ES-I3 (cell line): ENCODE data around the gene CA4.
A peak's percentile ranks its signal among the peaks of the same experiment; 100 is the strongest.

Source experiments
- H3K36me3 ChIP-seq: 2 replicates; pipeline ENCODE4 v1.6.1; 2013; ENCODE audit warnings: mild to moderate bottlenecking, low read length, control low read depth, moderate library complexity; ENCODE audit not compliant: insufficient read depth
- H3K4me1 ChIP-seq: 2 replicates; pipeline ENCODE4 v1.6.1; 2013; ENCODE audit warnings: mild to moderate bottlenecking, control low read depth, low read length; ENCODE audit not compliant: insufficient read depth
- H3K9ac ChIP-seq: 2 replicates; pipeline ENCODE4 v1.6.1; 2013; ENCODE audit warnings: low read depth, mild to moderate bottlenecking, low read length, moderate library complexity
- H3K9me3 ChIP-seq: 2 replicates; pipeline ENCODE4 v1.6.1; 2013; ENCODE audit warnings: mild to moderate bottlenecking, low read length, moderate library complexity; ENCODE audit not compliant: control insufficient read depth, insufficient read depth

Gene CA4

DNA sequence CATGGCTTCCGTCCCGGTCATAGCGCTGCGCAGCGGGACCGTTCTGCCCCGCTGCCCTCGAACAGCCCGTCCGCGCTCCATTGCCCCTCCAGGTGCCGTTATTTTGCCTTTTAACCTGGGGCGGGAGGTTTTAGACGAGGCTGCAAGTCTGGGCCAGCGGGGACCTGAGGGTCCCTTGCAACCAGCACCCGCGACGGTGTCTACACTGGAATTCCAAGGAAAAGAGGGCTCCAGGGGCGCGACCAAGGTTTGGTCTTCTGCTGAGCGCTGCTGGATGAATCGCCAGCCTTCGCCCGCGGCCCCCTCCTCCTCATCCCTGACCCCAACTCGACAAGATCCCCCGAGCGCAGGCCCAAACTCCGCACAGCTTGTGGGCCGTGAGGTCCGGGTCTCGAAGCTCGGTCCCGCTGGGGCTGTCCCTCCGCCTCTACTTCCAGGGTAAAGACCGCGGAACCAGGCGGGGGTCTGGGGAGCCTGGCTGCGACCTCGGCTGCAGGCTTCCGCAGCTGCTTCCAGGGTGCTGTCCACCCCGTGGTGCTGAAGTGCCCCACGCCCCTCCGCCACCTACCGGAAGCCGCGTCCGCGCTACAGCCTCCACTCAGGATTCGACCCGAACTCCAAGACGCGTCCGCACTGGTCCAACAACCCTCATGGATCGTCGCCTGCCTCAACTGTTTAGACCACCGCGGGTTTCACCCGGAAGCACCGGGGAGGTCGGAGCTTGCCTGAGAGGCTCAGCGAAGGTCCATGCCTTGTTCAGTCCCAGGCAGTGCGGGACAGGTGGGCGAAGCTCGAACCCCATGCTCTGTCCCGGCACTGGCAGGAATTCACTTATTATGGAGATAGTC is 10.1 kb upstream of the CA4 start:
- Histone ChIP-seq H3K9ac (peak overlapping the region; percentile 27; the same call in 1 of the 2 replicates), H3K4me1 (peaks cover 10% of the 10 kb centered on the region), H3K36me3 (no peaks in the 10 kb centered on the region), H3K9me3 (no peaks in the 10 kb centered on the region)

DNA sequence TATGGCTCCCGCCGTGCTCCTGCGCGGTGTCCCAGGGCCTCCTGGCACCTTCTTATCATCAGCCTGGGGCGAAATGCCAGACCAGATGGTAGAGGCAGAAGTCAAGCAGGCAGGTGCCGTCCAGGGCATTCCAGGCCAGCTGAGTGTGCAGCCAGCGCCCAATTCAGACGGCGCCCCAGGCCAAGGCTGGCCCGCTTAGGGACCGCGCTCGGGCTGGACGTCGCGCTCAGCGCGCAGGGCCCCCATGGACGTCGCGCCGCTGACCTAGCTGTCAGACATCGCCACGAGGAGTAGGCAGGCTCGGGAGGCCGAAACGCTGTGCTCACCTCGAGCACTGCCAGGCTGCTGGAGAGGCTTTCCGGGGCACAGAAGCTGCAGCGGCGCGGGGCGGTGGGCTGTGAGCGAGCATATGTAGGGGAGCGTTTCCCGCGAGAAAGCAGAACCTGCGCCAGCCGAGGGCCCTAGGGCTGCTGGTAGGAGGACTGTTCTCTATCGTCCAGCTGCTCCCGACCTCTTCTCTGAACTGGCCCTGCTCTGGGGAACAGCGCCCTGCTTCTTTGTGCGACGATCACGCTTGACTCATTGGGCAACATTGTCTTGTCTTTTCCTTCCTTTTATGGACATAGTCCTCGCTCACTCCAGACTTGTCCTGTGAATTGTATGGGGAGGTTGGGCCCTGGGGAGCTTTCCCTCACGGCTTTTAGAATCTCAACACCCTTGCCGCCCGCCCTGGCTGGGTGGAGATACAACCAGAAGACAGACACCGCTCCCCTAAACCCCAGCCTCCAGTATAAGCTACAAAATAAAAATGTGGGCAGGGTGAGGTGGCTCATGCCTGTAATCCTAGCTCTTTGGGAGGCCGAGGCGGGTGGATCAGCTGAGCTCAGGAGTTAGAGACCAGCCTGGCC is 8.4 kb upstream of the CA4 start:
- H3K4me1 ChIP-seq: peaks cover 23% of the 10 kb centered on the region
- peak overlapping the region; percentile 61; the same call in 1 of the 2 replicates for H3K9ac ChIP-seq
- H3K36me3 ChIP-seq: no peaks in the 10 kb centered on the region

DNA sequence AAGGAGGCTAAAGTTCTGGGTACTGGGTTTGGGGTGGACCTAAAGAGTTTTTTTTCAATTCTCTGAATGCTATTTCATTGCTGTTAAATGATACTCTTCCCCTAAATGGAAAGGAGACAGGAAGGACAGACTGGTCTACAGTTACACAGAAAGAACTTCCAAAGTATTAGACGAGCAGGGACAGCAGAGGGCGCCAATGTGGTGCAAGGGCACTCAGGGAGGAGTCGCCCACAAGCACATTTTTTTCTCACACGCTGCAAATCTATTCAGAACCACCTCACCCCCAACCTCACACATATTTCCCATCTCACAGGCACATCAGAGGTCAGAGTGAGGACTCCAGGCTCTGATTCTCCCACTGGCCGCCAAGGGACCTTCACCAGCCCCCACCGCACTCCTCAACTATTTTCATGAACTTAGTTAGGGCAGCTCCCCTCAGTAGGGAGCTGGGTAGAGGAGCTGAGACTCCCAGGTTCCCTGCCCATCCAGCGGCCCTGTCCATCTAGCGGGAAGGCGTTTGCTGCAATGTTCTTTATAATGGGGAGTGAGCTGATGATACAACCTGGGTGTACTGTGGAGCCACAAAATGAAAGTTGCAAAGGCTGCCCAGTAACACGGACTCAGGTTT is 6.8 kb upstream of the CA4 start:
- Histone ChIP-seq H3K36me3 (no peaks in the 10 kb centered on the region), H3K9ac (peak overlapping the region; percentile 61; the same call in 1 of the 2 replicates), H3K4me1 (peaks cover 23% of the 10 kb centered on the region), H3K9me3 (no peaks in the 10 kb centered on the region)

More for the DNA sequence above, 8.4 kb upstream of the CA4 start:
- no peaks in the 10 kb centered on the region for H3K9me3 ChIP-seq

DNA sequence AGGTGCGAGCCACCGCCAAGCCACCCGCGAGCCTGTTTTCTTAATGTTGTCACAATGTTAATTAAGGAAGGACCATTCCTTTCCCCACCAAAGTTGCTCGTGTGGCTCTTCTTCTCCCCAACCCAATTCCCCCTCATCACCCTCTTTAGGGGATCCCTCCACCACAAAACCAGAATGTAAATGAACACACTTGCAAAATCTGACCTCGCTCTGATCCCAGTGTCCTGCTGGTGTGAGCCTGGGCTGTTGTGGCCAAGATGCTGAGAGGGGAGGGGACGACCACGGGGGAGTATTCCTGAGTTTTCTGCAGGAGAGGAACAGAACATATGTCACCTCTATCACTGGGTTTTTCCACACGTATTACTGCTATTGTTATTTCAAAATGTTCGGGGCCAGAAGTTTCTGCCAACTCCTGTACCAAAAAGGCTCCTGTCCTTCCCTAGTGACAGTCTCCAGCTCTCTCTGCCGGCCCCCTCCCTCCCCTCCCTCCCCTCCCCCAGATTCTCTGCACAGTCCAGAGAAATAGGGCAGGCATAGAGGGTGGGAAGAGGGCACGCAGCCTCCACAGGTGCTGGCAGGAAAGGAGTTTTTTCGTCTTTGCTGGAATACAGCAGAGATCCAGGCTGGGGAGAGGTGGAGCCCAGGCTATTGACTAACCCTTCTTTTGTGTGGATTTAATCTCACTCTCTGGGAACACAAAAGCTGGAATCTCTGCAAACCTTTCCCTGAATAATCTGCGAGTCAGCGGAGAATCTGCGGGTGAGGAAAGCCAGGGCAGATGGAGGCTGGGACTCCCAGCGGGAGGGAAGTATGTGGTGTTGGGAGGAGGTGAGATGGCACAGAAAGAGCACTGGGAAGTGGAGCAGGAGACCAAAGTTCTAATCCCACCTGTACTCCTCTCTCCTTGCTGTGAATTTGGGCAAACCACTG is 4.5 kb upstream of the CA4 start:
- Histone ChIP-seq H3K9me3 (no peaks in the 10 kb centered on the region), H3K4me1 (peaks cover 29% of the 10 kb centered on the region), H3K9ac (no peak overlapping the region; the same call in 1 of the 2 replicates), H3K36me3 (no peaks in the 10 kb centered on the region)

DNA sequence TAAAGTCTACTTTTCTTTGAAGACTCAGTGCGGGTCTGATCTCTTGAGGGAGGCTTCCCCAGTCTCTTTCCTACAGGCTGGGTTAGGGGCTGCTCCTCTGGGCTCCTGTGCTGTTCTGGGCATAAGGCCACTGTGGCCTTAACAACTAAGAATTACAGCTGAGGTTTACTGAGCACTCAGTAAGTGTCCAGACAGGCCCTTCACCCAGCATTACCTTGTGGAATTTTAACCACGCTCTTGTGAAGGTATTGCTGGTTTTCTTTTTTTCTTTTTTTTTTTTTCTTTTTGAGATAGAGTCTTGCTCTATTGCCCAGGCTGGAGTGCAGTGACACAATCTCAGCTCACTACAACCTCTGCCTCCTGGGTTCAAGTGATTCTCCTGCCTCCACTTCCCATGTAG is 3.6 kb upstream of the CA4 start:
- Histone ChIP-seq H3K4me1 (peaks cover 32% of the 10 kb centered on the region), H3K9me3 (no peaks in the 10 kb centered on the region), H3K36me3 (no peaks in the 10 kb centered on the region), H3K9ac (no peak overlapping the region)

DNA sequence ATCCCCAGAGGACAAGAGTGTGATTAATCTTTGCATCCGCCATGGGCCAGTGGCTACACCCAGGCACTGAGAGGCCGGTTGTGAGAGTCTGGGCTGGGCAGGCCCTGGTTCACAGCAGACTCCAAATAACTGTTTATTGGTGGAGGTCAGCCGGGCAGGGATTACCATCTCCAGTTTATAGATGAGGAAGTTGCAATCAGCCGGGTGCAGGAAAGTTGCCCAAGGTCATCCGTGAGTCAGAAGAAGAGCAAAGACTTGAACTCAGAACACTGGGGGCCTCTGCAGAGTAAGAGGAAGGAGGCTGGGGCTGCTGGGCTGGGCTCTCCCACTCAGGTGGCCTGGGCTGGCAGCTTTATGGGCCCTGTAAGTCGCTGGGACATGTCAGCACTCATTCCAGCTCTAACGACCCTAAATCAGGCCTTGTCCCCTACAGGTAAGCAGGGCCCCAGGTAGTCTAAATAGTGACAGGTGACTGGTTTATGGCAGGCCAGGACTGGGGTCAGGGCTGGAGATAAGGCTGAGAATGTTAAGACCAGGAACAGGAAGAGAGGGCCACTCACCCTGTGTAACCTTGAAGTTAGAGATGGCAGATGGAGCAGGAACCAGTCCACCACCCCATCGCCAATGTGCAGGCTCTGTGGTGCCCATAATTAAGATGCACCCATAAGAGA is 2.1 kb upstream of the CA4 start:
- peaks cover 44% of the 10 kb centered on the region for H3K4me1 ChIP-seq
- H3K36me3 ChIP-seq: no peaks in the 10 kb centered on the region
- H3K9me3 ChIP-seq: no peaks in the 10 kb centered on the region
- H3K9ac ChIP-seq: no peak overlapping the region

DNA sequence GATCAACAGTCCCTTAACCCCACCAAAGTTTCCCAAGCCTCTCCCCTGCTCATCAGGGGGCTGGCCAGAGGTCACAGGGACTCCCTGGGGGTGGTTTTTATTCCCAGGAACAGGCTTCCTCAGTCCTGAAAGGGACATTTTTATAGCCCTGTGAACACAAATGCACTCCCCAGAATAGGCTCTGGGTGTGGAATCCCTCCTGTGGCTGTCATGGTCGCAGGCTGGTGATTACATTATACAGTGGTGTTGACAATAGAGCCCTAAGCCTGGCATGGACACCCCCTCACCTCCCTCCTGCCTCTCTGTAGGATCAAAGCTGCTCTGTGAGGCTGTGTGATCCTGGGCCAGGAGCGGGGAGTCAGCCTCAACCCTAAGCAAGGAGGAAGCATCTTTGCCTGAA is 1.4 kb upstream of the CA4 start:
- Histone ChIP-seq H3K4me1 (peaks cover 40% of the 10 kb centered on the region), H3K36me3 (no peaks in the 10 kb centered on the region), H3K9me3 (no peaks in the 10 kb centered on the region), H3K9ac (no peak overlapping the region)

DNA sequence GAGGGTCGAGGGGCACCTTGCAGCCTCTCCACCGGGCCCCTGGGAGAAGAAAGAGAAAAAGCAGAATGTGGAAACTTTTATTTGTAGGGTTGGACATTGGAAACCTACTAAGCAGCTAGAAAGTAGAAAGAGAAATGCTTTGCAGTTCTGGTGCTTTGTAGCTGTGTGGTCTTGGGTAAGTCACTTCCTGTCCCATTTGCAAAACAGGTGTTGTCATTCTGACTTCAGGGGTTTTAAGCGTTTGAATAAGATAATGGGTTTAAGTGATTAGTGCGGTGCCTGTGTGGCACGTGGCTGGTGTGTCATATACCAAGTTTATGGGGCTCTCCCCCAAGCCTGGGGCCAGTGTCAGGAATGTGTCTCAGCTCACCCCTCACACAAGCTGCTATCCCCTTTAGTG is 1.6 kb downstream of the CA4 start:
- peaks cover 28% of the 10 kb centered on the region for H3K4me1 ChIP-seq
- H3K9ac ChIP-seq: peak overlapping the region; percentile 55; the same call in 1 of the 2 replicates
- H3K36me3 ChIP-seq: no peaks in the 10 kb centered on the region
- H3K9me3 ChIP-seq: no peaks in the 10 kb centered on the region

DNA sequence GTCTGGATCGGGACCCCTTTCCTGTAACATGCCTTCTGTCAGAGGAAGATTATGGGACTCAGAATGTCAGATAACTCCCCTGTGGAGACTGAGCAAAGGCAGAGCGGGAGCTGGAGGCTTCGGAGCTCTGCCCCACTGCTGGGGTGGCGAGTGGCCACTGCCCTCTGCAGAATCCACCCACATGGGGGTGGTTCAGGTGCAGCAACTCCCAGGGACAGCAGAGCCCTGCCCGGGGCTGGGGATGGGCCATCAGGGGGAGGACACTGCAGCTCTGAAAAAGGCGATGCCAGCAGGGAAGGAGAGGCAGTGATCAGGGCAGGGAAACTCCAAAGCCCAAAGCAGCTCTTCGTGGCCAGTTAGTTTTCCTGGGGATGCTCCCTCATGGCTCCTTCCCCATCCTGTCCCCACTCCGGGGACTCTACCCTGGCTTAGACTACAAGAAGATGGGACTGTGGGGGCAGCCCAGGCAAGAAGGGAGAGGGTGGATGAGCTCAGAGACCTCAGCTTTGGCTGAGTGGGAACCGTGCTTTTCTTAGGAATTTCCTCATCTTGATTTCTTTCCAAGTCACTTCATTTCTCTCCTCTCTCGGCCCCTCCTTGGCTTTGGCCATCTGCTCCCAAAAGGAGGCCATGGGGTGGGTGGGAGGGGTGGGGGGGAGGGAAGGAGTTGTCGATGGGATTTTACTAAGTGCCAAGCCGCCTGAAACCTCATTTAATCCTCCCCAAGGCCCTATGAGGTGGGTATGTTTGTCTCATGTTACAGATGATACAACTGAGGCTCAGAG is 4.0 kb downstream of the CA4 start:
- H3K9me3 ChIP-seq: no peaks in the 10 kb centered on the region
- no peaks in the 10 kb centered on the region for H3K36me3 ChIP-seq
- no peak overlapping the region for H3K9ac ChIP-seq
- H3K4me1 ChIP-seq: peaks cover 43% of the 10 kb centered on the region

DNA sequence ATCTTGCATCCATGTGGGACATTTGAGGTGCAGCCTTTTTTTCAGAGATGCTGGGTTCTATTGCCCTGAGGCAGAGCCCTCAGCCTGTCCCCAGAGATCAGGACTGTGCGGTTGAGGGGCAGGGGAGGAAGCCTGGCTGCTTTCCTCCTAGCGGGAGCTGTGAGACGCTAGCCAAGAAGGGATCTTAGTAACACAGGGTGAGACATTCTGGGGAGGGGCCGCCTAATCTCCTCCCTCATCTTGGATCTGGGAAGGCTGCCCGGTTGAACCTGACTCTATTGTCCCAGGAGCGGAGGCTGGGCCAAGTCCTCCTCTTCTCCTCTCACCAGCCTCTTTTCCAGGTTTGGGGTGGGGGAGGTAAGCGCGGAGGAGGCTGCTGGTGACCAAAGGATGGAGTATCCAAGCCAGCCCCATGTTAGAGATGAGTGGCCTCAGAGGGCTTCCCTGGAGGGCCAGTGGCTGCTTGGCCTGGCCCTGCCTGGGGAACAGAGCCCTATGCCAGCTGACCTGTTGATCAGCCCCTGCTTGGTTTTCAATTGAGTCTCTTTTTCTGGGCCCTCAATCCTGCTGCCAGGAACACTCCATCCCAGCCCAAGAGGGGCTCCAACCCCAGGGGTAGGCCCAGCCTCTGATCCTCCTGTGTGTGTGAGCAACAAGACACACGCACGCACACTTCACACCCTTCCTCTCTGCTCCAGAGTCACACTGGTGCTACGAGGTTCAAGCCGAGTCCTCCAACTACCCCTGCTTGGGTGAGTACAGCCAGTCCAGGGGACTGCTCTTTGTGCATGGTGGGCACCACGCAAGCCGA is 5.0 kb downstream of the CA4 start:
- H3K9me3 ChIP-seq: no peaks in the 10 kb centered on the region
- no peak overlapping the region for H3K9ac ChIP-seq
- peaks cover 44% of the 10 kb centered on the region for H3K4me1 ChIP-seq
- no peaks in the 10 kb centered on the region for H3K36me3 ChIP-seq

DNA sequence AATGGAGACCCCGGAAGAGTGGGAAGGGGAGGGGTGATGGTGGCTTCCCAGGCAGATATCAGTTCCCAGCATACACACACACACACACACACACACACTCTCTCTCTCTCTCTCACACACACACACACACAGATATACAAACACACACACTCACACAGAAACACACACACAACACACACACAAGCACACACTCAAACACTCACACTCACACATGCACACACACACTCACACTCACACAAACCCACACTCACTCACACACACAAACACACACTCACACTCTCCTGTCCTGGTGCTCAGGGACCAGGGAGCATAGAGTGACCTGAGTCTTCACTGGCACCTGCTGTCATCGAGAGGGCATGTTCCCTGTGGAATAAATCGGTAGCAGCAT is 5.6 kb downstream of the CA4 start:
- no peaks in the 10 kb centered on the region for H3K9me3 ChIP-seq
- H3K9ac ChIP-seq: no peak overlapping the region
- H3K4me1 ChIP-seq: peaks cover 44% of the 10 kb centered on the region
- H3K36me3 ChIP-seq: no peaks in the 10 kb centered on the region

DNA sequence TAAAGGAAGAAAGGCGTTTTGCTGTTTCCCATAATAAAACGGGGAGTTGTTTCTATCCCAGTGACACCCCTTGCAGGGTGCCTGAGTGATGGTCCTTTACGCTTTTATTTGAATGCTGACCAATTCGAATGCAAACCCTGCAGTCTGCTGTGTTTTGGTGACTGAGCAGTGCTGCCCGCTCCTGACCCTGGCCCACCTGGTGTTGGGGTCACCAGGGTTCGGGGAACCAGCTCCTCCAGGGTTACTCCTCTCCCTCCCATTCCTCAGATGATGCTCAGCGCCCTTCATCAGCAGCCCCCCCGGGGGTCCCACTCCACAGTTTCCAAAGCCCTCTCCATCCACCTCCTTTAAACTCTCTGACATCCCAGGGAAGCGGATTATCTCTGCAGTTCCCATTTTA is 6.0 kb downstream of the CA4 start:
- Histone ChIP-seq H3K36me3 (no peaks in the 10 kb centered on the region), H3K9ac (no peak overlapping the region), H3K9me3 (no peaks in the 10 kb centered on the region), H3K4me1 (peaks cover 45% of the 10 kb centered on the region)
